H1 (cell line): ENCODE data around the gene ALOX5AP. TPM values are rescaled to one million over a fixed set of nuclear protein-coding genes. Genes with fewer than 3 reads are reported as not detected.

Source experiments
- CTCF ChIA-PET: fragments of 300-600 bp; sonication (Branson Sonifier 250); formaldehyde crosslinking; loops from one replicate; lab custom pipeline; 2021; ENCODE audit not compliant: partially characterized antibody; lab: Charles Lee
- POLR2A ChIA-PET: fragments of 300-600 bp; sonication (Branson Sonifier 250); formaldehyde crosslinking; loops from one replicate; lab custom pipeline; 2021; ENCODE audit warnings: inconsistent platforms; ENCODE audit not compliant: partially characterized antibody; lab: Charles Lee
- DNase-seq, 2 experiments: peaks; one replicate each; pipeline versions ENCODE4 v3.0.0 to v3.0.0-alpha.2; 2010 to 2022; ENCODE audit warnings: low spot score in 2 of 2, low read depth in 1 of 2, mixed read lengths in 1 of 2
- FAIRE-seq: peaks from 2 replicates; lab custom pipeline; 2011; peaks lifted over from hg19 to GRCh38; lab: Jason Lieb, UNC
- H2AFZ ChIP-seq: 2 replicates; pipeline ENCODE4 v1.8.1; 2012; ENCODE audit warnings: low read length, inconsistent platforms
- H2AK5ac ChIP-seq: 2 replicates; pipeline ENCODE4 v1.6.1; 2013; ENCODE audit warnings: low read depth, low read length
- H2BK120ac ChIP-seq: replicated peaks from 2 replicates; pipeline ENCODE3; 2013; ENCODE audit warnings: low read depth, low read length, inconsistent platforms
- H2BK12ac ChIP-seq: 2 replicates; pipeline ENCODE4 v1.6.1; 2013; ENCODE audit warnings: low read depth, low read length
- H2BK15ac ChIP-seq: 2 replicates; pipeline ENCODE4 v1.6.1; 2013; ENCODE audit warnings: low read length
- H2BK20ac ChIP-seq: 2 replicates; pipeline ENCODE4 v1.6.1; 2013; ENCODE audit warnings: low read length
- H2BK5ac ChIP-seq: 2 replicates; pipeline ENCODE4 v1.6.1; 2013; ENCODE audit warnings: low read depth, low read length
- H3K14ac ChIP-seq: 2 replicates; pipeline ENCODE4 v1.6.1; 2013; ENCODE audit warnings: inconsistent platforms; ENCODE audit not compliant: insufficient read length
- H3K18ac ChIP-seq: 2 replicates; pipeline ENCODE4 v1.6.1; 2013; ENCODE audit warnings: low read length; ENCODE audit errors: extremely low read depth
- H3K23ac ChIP-seq: 2 replicates; pipeline ENCODE4 v1.6.1; 2013; ENCODE audit warnings: inconsistent platforms; ENCODE audit not compliant: insufficient read length
- H3K23me2 ChIP-seq: 2 replicates; pipeline ENCODE4 v1.6.1; 2013; ENCODE audit warnings: low read depth, low read length
- H3K27ac ChIP-seq: 2 replicates; pipeline ENCODE4 v1.6.1; 2011; ENCODE audit warnings: low read depth, low read length, inconsistent platforms
- H3K27me3 ChIP-seq, 4 experiments: replicated peaks in 1 of 4; 1 replicate in 1 of 4; 2 replicates in 3 of 4; pipeline versions ENCODE4 v1.6.1 to v1.8.1; 2011 to 2013; ENCODE audit warnings: low read length in 3 of 4, mild to moderate bottlenecking in 3 of 4, inconsistent platforms in 2 of 4, mixed read lengths in 2 of 4, moderate library complexity in 1 of 4; ENCODE audit not compliant: control insufficient read depth in 3 of 4, insufficient read depth in 3 of 4; ENCODE audit errors: extremely low read depth in 1 of 4
- H3K36me3 ChIP-seq, 4 experiments: 2 replicates each; pipeline versions ENCODE4 v1.6.1 to v1.8.1; 2011 to 2013; ENCODE audit warnings: mild to moderate bottlenecking in 4 of 4, low read length in 3 of 4, moderate library complexity in 2 of 4, control low read depth in 1 of 4, inconsistent platforms in 1 of 4; ENCODE audit not compliant: insufficient read depth in 4 of 4, control insufficient read depth in 2 of 4
- H3K4ac ChIP-seq: replicated peaks from 2 replicates; pipeline ENCODE3; 2013; ENCODE audit warnings: low read length, low read depth, mixed read lengths, inconsistent platforms; ENCODE audit not compliant: insufficient read length
- H3K4me1 ChIP-seq, 4 experiments: replicated peaks in 1 of 4; 1 replicate in 1 of 4; 2 replicates in 3 of 4; pipeline versions ENCODE4 v1.6.1 to v1.8.1; 2011 to 2013; ENCODE audit warnings: low read length in 3 of 4, inconsistent platforms in 2 of 4, mixed read lengths in 1 of 4; ENCODE audit not compliant: insufficient read depth in 4 of 4, control insufficient read depth in 3 of 4
- H3K4me2 ChIP-seq, 2 experiments: 2 replicates each; pipeline versions ENCODE4 v1.6.1 to v1.8.1; 2011 to 2013; ENCODE audit warnings: low read depth in 2 of 2, low read length in 2 of 2, control low read depth in 1 of 2, inconsistent platforms in 1 of 2, mild to moderate bottlenecking in 1 of 2; ENCODE audit not compliant: insufficient read depth in 1 of 2
- H3K4me3 ChIP-seq, 4 experiments: fragments of 200-600, 300-600 bp in 1 of 4; sonication (generic), shearing (Covaris generic), sonication (Bioruptor Twin) in 1 of 4; 2 replicates each; pipeline versions ENCODE4 v1.5.1 to v1.8.1; 2011 to 2016; ENCODE audit warnings: low read length in 4 of 4, low read depth in 3 of 4, control low read depth in 2 of 4, inconsistent platforms in 2 of 4, mild to moderate bottlenecking in 2 of 4, mixed read lengths in 1 of 4, moderate library complexity in 1 of 4; ENCODE audit not compliant: insufficient read depth in 2 of 4; ENCODE audit errors: extremely low read depth in 1 of 4
- H3K56ac ChIP-seq: replicated peaks from 2 replicates; pipeline ENCODE3; 2013; ENCODE audit warnings: low read depth, mild to moderate bottlenecking, mixed read lengths, low read length, inconsistent platforms; ENCODE audit not compliant: insufficient read length
- H3K79me1 ChIP-seq: 2 replicates; pipeline ENCODE4 v1.6.1; 2013; ENCODE audit warnings: low read depth, low read length, control low read depth
- H3K79me2 ChIP-seq, 2 experiments: 2 replicates each; pipeline versions ENCODE4 v1.6.1 to v1.8.1; 2012 to 2013; ENCODE audit warnings: low read length in 2 of 2, mild to moderate bottlenecking in 2 of 2, inconsistent platforms in 1 of 2; ENCODE audit not compliant: insufficient read depth in 2 of 2, control insufficient read depth in 1 of 2
- H3K9ac ChIP-seq, 4 experiments: replicated peaks in 1 of 4; 1 replicate in 1 of 4; 2 replicates in 3 of 4; pipeline versions ENCODE4 v1.6.1 to v1.8.1; 2011 to 2013; ENCODE audit warnings: low read depth in 3 of 4, low read length in 3 of 4, control low read depth in 2 of 4, mild to moderate bottlenecking in 2 of 4, moderate library complexity in 2 of 4, inconsistent platforms in 1 of 4; ENCODE audit errors: extremely low read depth in 1 of 4
- H3K9me3 ChIP-seq, 2 experiments: 2 replicates each; pipeline versions ENCODE4 v1.6.1 to v1.8.1; 2012 to 2013; ENCODE audit warnings: mild to moderate bottlenecking in 2 of 2, moderate library complexity in 2 of 2, control low read depth in 1 of 2, inconsistent platforms in 1 of 2, low read depth in 1 of 2, low read length in 1 of 2, mixed read lengths in 1 of 2; ENCODE audit not compliant: insufficient read depth in 2 of 2
- H4K20me1 ChIP-seq, 2 experiments: replicated peaks in 1 of 2; 2 replicates each; pipeline versions ENCODE3 to v1.8.1; 2011 to 2013; ENCODE audit warnings: inconsistent platforms in 2 of 2, low read length in 2 of 2, mild to moderate bottlenecking in 1 of 2; ENCODE audit not compliant: insufficient read depth in 2 of 2, control insufficient read depth in 1 of 2
- H4K5ac ChIP-seq: 2 replicates; pipeline ENCODE4 v1.6.1; 2013; ENCODE audit warnings: low read length, low read depth, mixed read lengths, inconsistent platforms; ENCODE audit not compliant: insufficient read length
- H4K8ac ChIP-seq: 2 replicates; pipeline ENCODE4 v1.8.0; 2013; ENCODE audit warnings: mild to moderate bottlenecking, moderate library complexity, low read length, inconsistent platforms; ENCODE audit not compliant: insufficient read depth; ENCODE audit errors: extremely low read depth
- H4K91ac ChIP-seq: replicated peaks from 2 replicates; pipeline ENCODE3; 2013; ENCODE audit warnings: low read length, mixed read lengths, inconsistent platforms; ENCODE audit not compliant: insufficient read length
- ASH2L ChIP-seq: fragments of 200-600, 300-600 bp; sonication (generic); IDR thresholded peaks from one replicate; pipeline ENCODE4 v1.7.1; 2017; ENCODE audit warnings: low read length
- CREB1 ChIP-seq: IDR thresholded peaks from 2 replicates; pipeline ENCODE4 v1.6.1; 2012; ENCODE audit warnings: inconsistent platforms
- EP300 ChIP-seq, 2 experiments: IDR thresholded peaks; 1 replicate in 1 of 2; 2 replicates in 1 of 2; pipeline ENCODE4 v1.6.1; 2011 to 2012; ENCODE audit warnings: low read depth in 2 of 2, low read length in 2 of 2, mild to moderate bottlenecking in 2 of 2, borderline replicate concordance in 1 of 2, inconsistent platforms in 1 of 2, moderate library complexity in 1 of 2
- FOSL1 ChIP-seq: IDR thresholded peaks from 2 replicates; pipeline ENCODE4 v1.6.1; 2011; ENCODE audit warnings: mild to moderate bottlenecking, low read depth, low read length, moderate library complexity; ENCODE audit not compliant: insufficient read depth
- HDAC6 ChIP-seq: IDR thresholded peaks from one replicate; pipeline ENCODE4 v1.7.1; 2012; ENCODE audit warnings: low read depth, mild to moderate bottlenecking, inconsistent platforms, low read length, moderate library complexity
- NANOG ChIP-seq: IDR thresholded peaks from 2 replicates; pipeline ENCODE4 v1.6.1; 2011; ENCODE audit warnings: low read length, low read depth, mild to moderate bottlenecking, inconsistent platforms; ENCODE audit not compliant: insufficient read depth, poor library complexity, severe bottlenecking
- RBBP5 ChIP-seq: IDR thresholded peaks from 2 replicates; pipeline ENCODE4 v1.7.1; 2012; ENCODE audit warnings: low read depth, mild to moderate bottlenecking, inconsistent platforms, low read length, moderate library complexity, borderline replicate concordance
- TEAD4 ChIP-seq: IDR thresholded peaks from 2 replicates; pipeline ENCODE4 v1.6.1; 2012; ENCODE audit warnings: low read depth, low read length, inconsistent platforms, mixed read lengths
- WGBS, 2 experiments: shearing (Covaris generic) in 1 of 2; methylation state at CpG; one replicate each; pipeline versions ENCODE4 v1.1.6 to v1.1.7; 2013 to 2015; ENCODE audit warnings: low lambda C conversion rate in 2 of 2, mixed read lengths in 2 of 2, inconsistent platforms in 1 of 2, low coverage in 1 of 2, missing lambda C conversion rate in 1 of 2; ENCODE audit not compliant: insufficient replicate concordance in 2 of 2, insufficient coverage in 1 of 2, insufficient read length in 1 of 2; ENCODE audit errors: extremely low coverage in 1 of 2, missing lambda C conversion rate in 1 of 2; 5-methylcytosine and 5-hydroxymethylcytosine counted together
- polyA plus RNA-seq, 7 experiments: library from polyadenylated mRNA; depleted of rRNA in 3 of 7; stranded (reverse) in 5 of 7; unstranded in 2 of 7; fragments of >200 nt in 5 of 7; fragments of 200-250 nt in 2 of 7; gene quantifications; 1 replicate in 5 of 7; 2 replicates in 1 of 7; 4 replicates in 1 of 7; pipeline versions ENCODE4 v1.2.1 to v1.2.3, GENCODE V29; 2011 to 2013; ENCODE audit warnings: missing spikeins in 2 of 7, mixed read lengths in 2 of 7
- total RNA-seq: library from RNA; stranded (reverse); fragmentation: NEBNext Ultra II Directional; extraction: Animal tissue kit (Norgen Biotek cat#: 25700); gene quantifications from 2 replicates; pipeline ENCODE4 v1.2.1, GENCODE V29; 2021

The ALOX5AP gene
- total and polyA plus RNA-seq, 2 of the 8 experiments (the other 6 are each of a cell fraction or from before 2014, with no cell fraction given) = not detected

GRCh38 chr13:30805603-30806011, 70.3 kb downstream of the ALOX5AP start:
- Histone ChIP-seq H4K8ac (no peak overlapping the region; the same call in 1 of the 2 replicates), H3K9ac (no peak overlapping the region), H2BK120ac (no peak overlapping the region), H3K27ac (no peak overlapping the region), H3K23ac (no peak overlapping the region), H3K4me2 (no peak overlapping the region), H2BK12ac (no peak overlapping the region), H2AFZ (no peak overlapping the region), H3K36me3 (no peaks in the 10 kb centered on the region), H3K14ac (no peak overlapping the region), H4K91ac (no peak overlapping the region), H3K4me3 (no peak overlapping the region), H3K23me2 (no peaks in the 10 kb centered on the region), H3K4ac (no peak overlapping the region), H3K18ac (no peak overlapping the region; the same call in 1 of the 2 replicates), H3K27me3 (peaks cover 0 to 3% (median 0%) of the 10 kb centered on the region in 4 experiments; a peak in 1 of 7 replicates), H2AK5ac (no peak overlapping the region), H4K5ac (no peak overlapping the region), H2BK20ac (no peak overlapping the region), H3K79me2 (no peaks in the 10 kb centered on the region), H2BK5ac (no peak overlapping the region), H3K9me3 (no peaks in the 10 kb centered on the region), H4K20me1 (no peaks in the 10 kb centered on the region), H3K4me1 (peaks cover 0 to 5% (median 2%) of the 10 kb centered on the region in 4 experiments; a peak in 4 of 7 replicates), H3K56ac (no peak overlapping the region), H2BK15ac (no peak overlapping the region), H3K79me1 (no peaks in the 10 kb centered on the region)
- ChIA-PET POLR2A (interaction anchor here (1.4 kb wide), 1 partner anchor 58 kb away, joined by 4 read pairs; no protein-coding TSS in a partner anchor), CTCF (interaction anchor here (0.7 to 4.4 kb wide), 20 partner anchors 10 to 246 kb away, joined by 3 to 29 read pairs (median 4); no protein-coding TSS in a partner anchor)
- DNase-seq (no peak), FAIRE-seq (no peak)
- 85% methylated on average over 6 of the region's 7 CpGs; no CpG with 5 or more reads in 1 of the 2 experiments for WGBS, 2 experiments
- TF ChIP-seq EP300 (IDR thresholded peaks at IDR 0.05; ENCODE audit: borderline replicate concordance in 1 of 2, low read depth in 2 of 2, low read length in 2 of 2) (no peak), NANOG (no peak), HDAC6 (no peak), FOSL1 (no peak), CREB1 (no peak), TEAD4 (no peak), ASH2L (no peak), RBBP5 (no peak)
